PFSK-1 (cell line): ENCODE results near the gene GNPTG.

ENCODE experiments used
- FOXP2 ChIP-seq: optimal IDR thresholded peaks from 2 replicates; pipeline ENCODE3; 2011; ENCODE audit warnings: borderline replicate concordance, control low read depth, inconsistent platforms; ENCODE audit not compliant: insufficient read depth; ENCODE audit errors: extremely low read length, extremely low read depth
- POLR2AphosphoS5 ChIP-seq: IDR thresholded peaks from 2 replicates; pipeline ENCODE4 v1.6.1; 2012; ENCODE audit warnings: low read depth, mild to moderate bottlenecking, control low read depth, low read length, moderate library complexity
- SIN3A ChIP-seq: IDR thresholded peaks from 2 replicates; pipeline ENCODE4 v1.6.1; 2012; ENCODE audit warnings: mild to moderate bottlenecking, low read length, moderate library complexity, borderline replicate concordance; ENCODE audit not compliant: insufficient read depth
- TAF1 ChIP-seq: IDR thresholded peaks from 2 replicates; pipeline ENCODE4 v1.6.1; 2012; ENCODE audit warnings: low read length, control low read depth, borderline replicate concordance; ENCODE audit not compliant: insufficient read depth
- TF ChIP-seq, protein P1 (sequence below), 2 experiments: IDR thresholded peaks; 2 replicates each; pipeline versions ENCODE4 v1.6.1 to v1.8.0; 2011 to 2012; ENCODE audit warnings: low read depth in 2 of 2, low read length in 2 of 2, control low read depth in 1 of 2, inconsistent platforms in 1 of 2, mild to moderate bottlenecking in 1 of 2, moderate library complexity in 1 of 2; ENCODE audit not compliant: insufficient read depth in 1 of 2

The GNPTG gene

DNA sequence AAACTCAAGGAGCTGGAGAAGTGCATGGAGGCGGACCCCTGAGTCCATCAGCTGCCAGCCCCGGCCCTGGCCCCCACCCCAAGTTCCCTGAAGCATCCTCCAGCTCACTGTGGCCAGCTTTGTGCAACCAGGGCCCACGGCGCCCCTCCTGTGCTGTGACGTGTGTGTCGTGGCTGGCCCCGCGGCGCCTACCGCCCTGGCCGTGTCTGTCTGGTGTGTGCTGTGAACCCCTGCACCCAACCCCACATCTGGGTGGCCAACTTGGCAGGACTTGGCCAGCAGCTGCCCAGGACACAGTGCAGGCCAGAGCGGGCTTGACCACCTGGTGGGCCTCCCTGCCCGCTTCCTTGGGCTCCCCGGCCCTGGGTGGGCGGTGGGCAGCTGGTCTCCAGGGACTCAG is 3.3 kb upstream of the GNPTG start:
- no peak for TF ChIP-seq POLR2AphosphoS5
- TF ChIP-seq, protein P1, sequence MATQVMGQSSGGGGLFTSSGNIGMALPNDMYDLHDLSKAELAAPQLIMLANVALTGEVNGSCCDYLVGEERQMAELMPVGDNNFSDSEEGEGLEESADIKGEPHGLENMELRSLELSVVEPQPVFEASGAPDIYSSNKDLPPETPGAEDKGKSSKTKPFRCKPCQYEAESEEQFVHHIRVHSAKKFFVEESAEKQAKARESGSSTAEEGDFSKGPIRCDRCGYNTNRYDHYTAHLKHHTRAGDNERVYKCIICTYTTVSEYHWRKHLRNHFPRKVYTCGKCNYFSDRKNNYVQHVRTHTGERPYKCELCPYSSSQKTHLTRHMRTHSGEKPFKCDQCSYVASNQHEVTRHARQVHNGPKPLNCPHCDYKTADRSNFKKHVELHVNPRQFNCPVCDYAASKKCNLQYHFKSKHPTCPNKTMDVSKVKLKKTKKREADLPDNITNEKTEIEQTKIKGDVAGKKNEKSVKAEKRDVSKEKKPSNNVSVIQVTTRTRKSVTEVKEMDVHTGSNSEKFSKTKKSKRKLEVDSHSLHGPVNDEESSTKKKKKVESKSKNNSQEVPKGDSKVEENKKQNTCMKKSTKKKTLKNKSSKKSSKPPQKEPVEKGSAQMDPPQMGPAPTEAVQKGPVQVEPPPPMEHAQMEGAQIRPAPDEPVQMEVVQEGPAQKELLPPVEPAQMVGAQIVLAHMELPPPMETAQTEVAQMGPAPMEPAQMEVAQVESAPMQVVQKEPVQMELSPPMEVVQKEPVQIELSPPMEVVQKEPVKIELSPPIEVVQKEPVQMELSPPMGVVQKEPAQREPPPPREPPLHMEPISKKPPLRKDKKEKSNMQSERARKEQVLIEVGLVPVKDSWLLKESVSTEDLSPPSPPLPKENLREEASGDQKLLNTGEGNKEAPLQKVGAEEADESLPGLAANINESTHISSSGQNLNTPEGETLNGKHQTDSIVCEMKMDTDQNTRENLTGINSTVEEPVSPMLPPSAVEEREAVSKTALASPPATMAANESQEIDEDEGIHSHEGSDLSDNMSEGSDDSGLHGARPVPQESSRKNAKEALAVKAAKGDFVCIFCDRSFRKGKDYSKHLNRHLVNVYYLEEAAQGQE (IDR thresholded peaks at IDR 0.05; ENCODE audit: insufficient read depth in 1 of 2, low read depth in 2 of 2, low read length in 2 of 2) = no peak
- no peak for TF ChIP-seq SIN3A
- no peak for TF ChIP-seq FOXP2
- no peak for TF ChIP-seq TAF1

DNA sequence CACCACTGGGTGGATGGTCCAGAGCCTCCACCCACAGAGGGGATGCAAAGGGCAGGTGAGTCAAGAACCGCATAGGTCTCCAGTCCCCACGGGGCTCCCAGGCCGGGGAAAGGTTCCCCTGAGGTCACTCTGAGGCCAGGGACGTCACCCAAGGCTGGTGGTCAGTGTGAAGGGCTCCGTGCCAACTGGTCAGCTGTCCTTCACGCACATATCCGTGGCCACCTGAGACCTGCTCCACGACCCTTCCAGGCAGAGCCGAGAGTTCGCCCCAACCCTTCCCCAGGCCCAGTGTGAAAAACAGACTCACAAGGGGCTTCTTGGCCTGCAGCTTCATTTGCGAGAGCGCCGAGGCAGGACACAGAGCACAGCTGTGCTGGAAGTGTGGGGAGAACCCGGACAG is 2.8 kb upstream of the GNPTG start:
- TF ChIP-seq POLR2AphosphoS5 = no peak
- TF ChIP-seq TAF1 = no peak
- TF ChIP-seq SIN3A = no peak

DNA sequence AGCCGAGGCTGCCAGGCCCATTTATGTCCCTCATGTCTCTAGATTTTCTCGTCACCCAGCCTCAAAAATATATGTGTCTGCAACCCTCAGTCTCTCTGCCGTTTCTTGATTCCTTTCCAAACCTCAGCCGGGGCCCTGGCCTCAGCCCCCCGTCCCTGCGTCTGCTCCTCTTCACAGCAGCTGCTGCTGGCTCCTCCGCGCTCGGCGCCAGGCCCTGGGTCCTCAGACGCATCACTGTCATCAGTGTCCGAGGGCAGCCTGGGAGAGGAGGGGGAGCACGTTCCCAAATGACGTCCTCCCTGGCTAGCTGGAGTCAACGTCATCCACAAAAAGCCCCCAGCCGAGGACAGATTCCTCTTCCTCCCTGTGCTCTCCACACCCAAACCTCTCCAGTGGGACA is 2.4 kb upstream of the GNPTG start:
- TF ChIP-seq FOXP2 (no peak), TAF1 (no peak), SIN3A (no peak), POLR2AphosphoS5 (no peak)

DNA sequence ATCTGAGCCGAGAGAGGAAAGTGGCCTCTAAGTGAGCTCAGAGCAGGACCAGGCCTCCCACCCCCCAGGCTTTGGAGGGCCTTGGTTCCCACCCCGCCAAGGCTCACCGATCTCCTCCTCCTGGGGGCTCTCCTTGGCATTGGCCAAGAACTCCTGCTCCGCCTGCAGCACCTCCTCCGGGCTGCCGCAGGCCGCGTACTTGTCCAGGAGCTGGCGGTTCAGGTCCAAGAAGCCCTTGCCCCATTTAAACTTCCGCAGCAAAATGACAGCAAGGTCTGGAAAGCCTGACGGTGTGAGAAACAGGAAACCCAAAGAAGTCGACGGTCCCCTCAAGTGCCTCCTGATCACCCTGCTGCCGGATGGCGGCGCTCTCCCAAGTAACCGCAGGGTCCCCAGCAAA is 1.8 kb upstream of the GNPTG start:
- TF ChIP-seq SIN3A (no peak), POLR2AphosphoS5 (no peak), FOXP2 (no peak), TAF1 (no peak)
- TF ChIP-seq, protein P1 (IDR thresholded peaks at IDR 0.05; ENCODE audit: insufficient read depth in 1 of 2, low read depth in 2 of 2, low read length in 2 of 2) = no peak

DNA sequence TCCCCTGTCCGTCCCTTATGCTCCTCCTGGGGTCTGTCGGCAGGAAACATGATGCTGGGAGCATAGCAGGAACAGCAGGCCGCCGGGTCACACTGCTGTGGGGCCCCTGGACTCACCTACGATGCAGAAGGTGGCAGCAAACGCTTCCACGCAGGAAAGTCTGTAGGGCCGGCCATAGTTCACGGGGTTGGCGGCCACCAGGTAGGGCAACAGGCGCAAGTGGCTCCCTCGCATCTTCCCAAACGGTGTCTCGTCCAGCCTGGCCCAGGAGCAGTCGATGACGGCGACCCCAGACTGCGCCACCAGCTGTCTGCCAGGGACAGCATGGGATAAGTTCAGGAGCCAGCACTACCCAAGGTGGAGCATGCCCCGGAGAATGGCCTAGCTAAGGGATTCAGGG is 1.0 kb upstream of the GNPTG start:
- TF ChIP-seq, protein P1 (IDR thresholded peaks at IDR 0.05; ENCODE audit: insufficient read depth in 1 of 2, low read depth in 2 of 2, low read length in 2 of 2) = no peak
- TF ChIP-seq SIN3A (no peak), POLR2AphosphoS5 (no peak), TAF1 (no peak), FOXP2 (no peak)

- TF ChIP-seq, protein P1 (IDR thresholded peaks at IDR 0.05; ENCODE audit: insufficient read depth in 1 of 2, low read depth in 2 of 2, low read length in 2 of 2) = no peak
- no peak for TF ChIP-seq TAF1
- no peak for TF ChIP-seq FOXP2
- TF ChIP-seq SIN3A = no peak
- TF ChIP-seq POLR2AphosphoS5 = no peak
These were observed 533 bp upstream of the GNPTG start for GRCh38 chr16:1351215-1351581.
